HG03159 (cell line): ENCODE results near the gene ABCA1.
"Not testable (repeated sequence)": the region's sequence is repeated elsewhere in the genome, so short reads cannot be mapped to it uniquely, and the experiment has no call there.

ENCODE experiments used
- ATAC-seq: cut with Tn5 transposase; IDR thresholded peaks from one replicate; pipeline ENCODE4 v1.9.1; 2021; ENCODE audit warnings: mild to moderate bottlenecking, moderate library complexity; ENCODE audit not compliant: unreplicated experiment

ABCA1 gene

DNA sequence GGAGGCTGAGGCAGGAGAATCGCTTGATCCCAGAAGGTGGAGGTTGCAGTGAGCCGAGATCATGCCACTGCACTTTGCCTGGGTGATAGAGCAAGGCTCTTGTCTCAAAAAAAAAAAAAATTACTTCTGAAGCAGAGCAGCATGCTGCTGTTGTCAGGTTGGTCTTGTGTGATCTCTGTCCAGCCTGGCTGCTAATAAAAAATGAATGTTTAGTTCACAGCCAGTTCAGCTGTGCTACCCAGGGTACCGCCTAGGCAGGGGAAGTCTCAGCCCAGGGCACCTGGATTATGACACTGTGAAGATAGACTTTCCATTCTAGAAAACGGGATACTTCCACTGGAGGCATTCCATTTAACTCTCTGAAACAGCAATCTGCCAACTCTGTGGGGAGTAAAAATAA is 23.5 kb upstream of the ABCA1 start:
- no peak for ATAC-seq

- ATAC-seq: no peak
These were observed 22.9 kb upstream of the ABCA1 start for GRCh38 chr9:104950838-104951237.

- ATAC-seq: no peak
These were observed 20.3 kb upstream of the ABCA1 start for GRCh38 chr9:104948277-104948676.

- ATAC-seq: no peak
These were observed 16.9 kb upstream of the ABCA1 start for GRCh38 chr9:104944871-104945270.

DNA sequence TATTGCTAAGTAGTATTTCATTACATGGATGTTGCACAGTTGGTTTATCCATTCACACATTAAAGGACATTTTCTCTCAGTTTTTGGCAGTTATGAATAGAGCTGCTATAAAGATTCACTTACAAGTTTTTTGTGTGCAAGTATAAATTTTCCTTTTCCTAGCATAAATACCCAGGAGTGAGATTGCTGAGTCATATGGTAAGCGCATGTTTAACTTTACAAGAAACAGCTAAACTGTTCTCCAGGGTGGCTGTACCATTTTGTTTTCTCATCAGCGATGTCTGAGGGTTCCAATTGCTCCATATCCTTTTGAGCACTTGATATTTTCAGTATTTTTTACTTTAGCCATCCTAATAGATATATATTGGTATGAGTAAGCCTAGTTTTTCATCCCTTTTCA is 16.4 kb upstream of the ABCA1 start:
- no peak for ATAC-seq

- no peak for ATAC-seq
These were observed 13.6 kb upstream of the ABCA1 start for GRCh38 chr9:104941597-104941996.

- no peak for ATAC-seq
These were observed 8.3 kb upstream of the ABCA1 start for GRCh38 chr9:104936291-104936690.

GRCh38 chr9:104935501-104935810 is 7.5 kb upstream of the ABCA1 start:
- ATAC-seq: not testable (repeated sequence)

DNA sequence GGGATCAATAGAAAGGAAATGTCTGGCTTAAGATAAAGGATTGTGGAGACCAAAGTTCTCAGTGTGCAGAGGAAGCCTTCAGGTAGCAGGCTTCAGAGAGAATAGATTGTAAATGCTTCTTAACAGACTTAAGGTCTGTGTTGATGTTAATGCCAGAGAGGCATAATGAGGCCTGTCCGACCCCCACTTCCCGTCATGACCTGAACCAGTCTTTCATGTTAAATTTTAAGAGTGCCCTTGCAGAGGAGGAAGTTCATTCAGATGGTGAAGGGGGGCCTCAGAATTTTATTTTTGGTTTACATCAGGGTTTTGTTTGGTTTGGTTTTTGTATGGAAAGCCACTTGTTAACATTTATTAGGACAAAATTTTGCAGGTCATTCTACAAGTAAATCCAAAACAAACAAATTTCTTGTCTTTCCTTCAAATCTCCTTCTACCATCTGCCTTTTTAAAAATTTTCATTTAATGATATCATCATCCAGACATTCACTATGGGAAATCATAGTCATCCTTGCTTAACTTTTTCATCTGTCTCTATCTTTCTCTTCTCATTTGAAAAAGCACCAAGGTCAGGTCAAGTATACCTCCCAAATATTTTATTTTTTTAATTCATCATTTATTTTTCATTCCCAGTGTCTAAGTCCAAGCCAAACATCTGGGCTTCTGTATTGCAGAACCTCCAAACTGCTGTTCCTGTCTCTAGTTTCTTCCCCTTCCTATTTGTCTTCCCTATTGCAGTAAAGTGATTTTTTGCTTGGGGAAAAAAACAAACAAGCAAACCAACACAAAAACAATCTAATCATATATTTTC is 6.9 kb upstream of the ABCA1 start:
- no peak for ATAC-seq

DNA sequence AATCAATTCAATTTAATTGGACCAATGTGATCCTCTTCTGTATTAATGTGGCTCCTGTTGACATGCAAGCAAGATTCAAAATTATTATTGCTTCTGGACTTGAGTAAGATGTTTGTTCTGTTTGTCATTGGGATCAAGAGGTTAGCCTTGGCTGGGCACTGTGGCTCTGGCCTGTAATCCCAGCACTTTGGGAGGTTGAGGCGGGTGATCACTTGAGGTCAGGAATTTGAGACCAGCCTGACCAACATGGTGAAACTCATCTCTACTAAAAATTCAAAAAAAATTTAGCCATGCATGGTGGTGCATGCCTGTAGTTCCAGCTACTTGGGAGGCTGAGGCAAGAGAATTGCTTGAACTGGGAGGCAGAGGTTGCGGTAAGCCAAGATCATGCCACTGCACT is 5.1 kb upstream of the ABCA1 start:
- ATAC-seq: not testable (repeated sequence)

GRCh38 chr9:104931256-104931655 is 3.3 kb upstream of the ABCA1 start:
- ATAC-seq: no peak

DNA sequence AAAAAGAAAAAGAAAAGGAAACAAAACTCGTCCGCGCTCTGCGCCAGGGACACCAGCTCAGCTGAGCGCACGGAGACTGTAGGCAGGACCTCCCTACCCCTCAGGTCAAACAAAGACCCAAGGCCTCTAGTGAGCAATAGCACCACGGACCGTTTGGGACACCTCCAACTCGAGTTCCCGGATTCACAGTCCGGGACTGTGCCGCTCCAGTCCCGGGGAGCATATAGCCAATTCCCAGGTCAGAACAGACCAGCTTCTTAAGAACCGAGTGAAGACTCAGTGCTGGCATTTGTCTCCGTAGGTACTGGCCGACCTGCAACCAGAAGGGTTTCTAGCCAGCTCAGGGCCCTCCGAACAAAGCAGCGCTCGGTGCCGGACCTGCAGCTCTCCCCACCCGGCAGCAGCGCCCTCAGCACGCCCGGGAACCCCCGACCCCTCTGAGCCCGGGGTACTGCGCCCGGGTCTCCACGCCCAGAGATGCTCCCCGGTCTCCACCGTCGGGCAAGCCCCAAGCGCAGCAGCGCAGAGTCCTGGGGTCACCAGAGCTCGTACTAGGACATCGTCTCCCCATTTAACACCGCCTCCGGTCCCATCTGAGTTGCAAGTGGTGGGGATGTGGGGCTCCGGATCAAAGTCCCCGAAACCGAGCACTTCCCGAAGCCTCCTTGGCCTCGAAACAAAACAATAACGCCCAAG is 591 bp downstream of the ABCA1 start:
- ATAC-seq: no peak

- peak; percentile 61 for ATAC-seq
These were observed 4.2 kb downstream of the ABCA1 start for GRCh38 chr9:104923740-104924139.

DNA sequence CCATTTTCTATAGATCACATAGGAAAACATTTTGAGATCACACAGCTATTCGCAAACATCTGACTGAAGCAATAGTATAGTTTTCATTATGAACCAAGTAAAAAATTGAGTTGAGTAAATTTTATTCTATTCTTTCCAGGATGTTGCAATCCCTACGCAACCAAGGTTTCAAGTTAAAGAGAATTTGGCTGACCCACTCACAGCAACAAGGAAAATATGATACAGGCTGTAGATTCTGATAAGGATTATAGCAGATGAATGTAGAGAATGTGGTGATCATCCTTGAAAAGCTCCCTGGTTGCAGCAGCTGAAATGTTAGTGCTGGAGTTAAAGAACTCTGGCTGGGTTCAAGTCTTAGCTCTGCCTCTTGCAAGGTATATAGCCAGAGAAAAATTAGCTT is 4.7 kb downstream of the ABCA1 start:
- no peak for ATAC-seq

DNA sequence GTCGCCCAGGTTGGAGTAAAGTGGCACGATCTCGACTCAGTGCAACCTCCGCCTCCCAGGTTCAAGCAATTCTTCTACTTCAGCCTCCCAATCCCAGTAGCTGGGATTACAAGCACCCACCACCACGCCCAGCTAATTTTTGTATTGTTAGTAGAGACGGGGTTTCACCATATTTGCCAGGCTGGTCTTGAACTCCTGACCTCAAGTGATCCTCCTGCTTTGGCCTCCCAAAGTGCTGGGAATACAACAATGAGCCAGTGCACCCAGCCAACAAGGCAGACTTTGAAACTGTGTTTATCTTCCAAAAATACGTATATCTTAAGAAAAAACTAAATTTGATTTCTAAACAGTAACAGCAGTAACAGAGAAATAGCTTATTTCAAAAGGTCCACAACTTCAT is 5.2 kb downstream of the ABCA1 start:
- not testable (repeated sequence) for ATAC-seq

DNA sequence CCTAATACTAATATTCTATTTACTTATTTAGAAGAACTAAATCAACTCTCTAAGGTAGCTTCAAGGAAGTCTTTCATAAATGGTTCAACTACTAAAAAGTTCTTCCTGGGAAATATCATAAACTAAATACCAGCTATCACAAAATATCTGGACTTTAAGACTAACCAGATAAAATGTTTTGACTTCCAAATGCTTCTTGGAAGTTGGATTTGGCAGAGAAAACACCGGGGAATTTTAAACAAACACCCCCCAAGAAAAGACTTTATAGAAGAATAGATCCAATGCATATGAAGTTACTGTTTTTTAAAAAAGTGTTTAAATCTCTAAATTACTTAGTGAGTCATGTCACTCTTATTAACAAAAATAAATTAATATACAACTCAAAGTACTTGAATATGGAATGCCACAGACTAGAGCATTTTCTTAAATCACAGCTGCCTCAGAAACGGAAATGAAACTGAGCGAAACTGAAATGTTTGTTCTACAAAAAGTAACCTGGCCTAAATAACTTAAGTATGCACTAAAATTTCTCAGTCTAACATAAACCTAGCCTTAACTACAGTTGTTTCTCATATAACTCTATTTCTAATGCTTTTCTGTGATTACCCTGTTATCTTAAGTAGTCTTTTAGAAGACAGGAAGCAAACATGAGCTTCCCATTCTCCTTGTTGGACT is 6.8 kb downstream of the ABCA1 start:
- peak; percentile 55 for ATAC-seq

GRCh38 chr9:104915753-104916152 is 12.2 kb downstream of the ABCA1 start:
- no peak for ATAC-seq

GRCh38 chr9:104915049-104915448 is 12.9 kb downstream of the ABCA1 start:
- ATAC-seq: no peak

- ATAC-seq: no peak
These were observed 13.5 kb downstream of the ABCA1 start for GRCh38 chr9:104914466-104914865.

GRCh38 chr9:104912606-104913005 is 15.3 kb downstream of the ABCA1 start:
- no peak for ATAC-seq

- no peak for ATAC-seq
These were observed 16.8 kb downstream of the ABCA1 start for GRCh38 chr9:104911032-104911607.
